ENCODE data around the gene HNRNPL. TPM values are rescaled to one million over a fixed set of nuclear protein-coding genes. Genes with fewer than 3 reads are reported as not detected.
A peak's percentile ranks its signal among the peaks of the same experiment; 100 is the strongest.

Gene HNRNPL
- total and polyA plus RNA-seq, 9 of the 15 experiments (the other 6 are each of a cell fraction or from before 2014, with no cell fraction given) = 39.5 to 610 (median 299) TPM

GRCh38 chr19:38819231-38819920 is 30.4 kb downstream of the HNRNPL start (continued):
- TF ChIP-seq ZNF407 (IDR thresholded peaks at IDR 0.05; ENCODE audit: low read depth) (no peak), CREM (IDR thresholded peaks at IDR 0.05; ENCODE audit: low read depth) (peak; percentile 59; the same call in 1 of the 2 replicates), ZNF23 (CRISPR knock-in tag; IDR thresholded peaks at IDR 0.05) (no peak), NR2F6 (CRISPR knock-in tag; IDR thresholded peaks at IDR 0.05) (no peak), ZNF717 (CRISPR knock-in tag; IDR thresholded peaks at IDR 0.05) (no peak), ELF4 (CRISPR knock-in tag; IDR thresholded peaks at IDR 0.05) (no peak), ZNF232 (CRISPR knock-in tag; IDR thresholded peaks at IDR 0.05) (no peak), STAT6 (CRISPR knock-in tag; IDR thresholded peaks at IDR 0.05) (no peak), SMARCE1 (IDR thresholded peaks at IDR 0.05) (peak; percentile 75), ZNF324 (CRISPR knock-in tag; IDR thresholded peaks at IDR 0.05) (no peak), C11orf30 (IDR thresholded peaks at IDR 0.05; ENCODE audit: low read depth) (no peak), HBP1 (CRISPR knock-in tag; IDR thresholded peaks at IDR 0.05) (no peak), SAP30 (IDR thresholded peaks at IDR 0.05; ENCODE audit: borderline replicate concordance, insufficient read depth, low read depth, low read length, poor library complexity, severe bottlenecking) (no peak), ELF2 (CRISPR knock-in tag; IDR thresholded peaks at IDR 0.05) (no peak), TCFL5 (CRISPR knock-in tag; conservative IDR thresholded peaks at IDR 0.05) (no peak), CHD2 (IDR thresholded peaks at IDR 0.05; ENCODE audit: low read depth, low read length) (no peak), BMI1 (IDR thresholded peaks at IDR 0.05; ENCODE audit: low read length) (no peak), ZBTB7A (IDR thresholded peaks at IDR 0.05; ENCODE audit: borderline replicate concordance, control insufficient read depth, low read depth, low read length) (peak; percentile 79; the same call in 1 of the 2 replicates)
